HG03460 (cell line): ENCODE measurements around the gene KCNQ1.

Experiments
- ATAC-seq: cut with Tn5 transposase; IDR thresholded peaks from one replicate; pipeline ENCODE4 v1.9.1; 2021; ENCODE audit not compliant: unreplicated experiment

KCNQ1 gene

DNA sequence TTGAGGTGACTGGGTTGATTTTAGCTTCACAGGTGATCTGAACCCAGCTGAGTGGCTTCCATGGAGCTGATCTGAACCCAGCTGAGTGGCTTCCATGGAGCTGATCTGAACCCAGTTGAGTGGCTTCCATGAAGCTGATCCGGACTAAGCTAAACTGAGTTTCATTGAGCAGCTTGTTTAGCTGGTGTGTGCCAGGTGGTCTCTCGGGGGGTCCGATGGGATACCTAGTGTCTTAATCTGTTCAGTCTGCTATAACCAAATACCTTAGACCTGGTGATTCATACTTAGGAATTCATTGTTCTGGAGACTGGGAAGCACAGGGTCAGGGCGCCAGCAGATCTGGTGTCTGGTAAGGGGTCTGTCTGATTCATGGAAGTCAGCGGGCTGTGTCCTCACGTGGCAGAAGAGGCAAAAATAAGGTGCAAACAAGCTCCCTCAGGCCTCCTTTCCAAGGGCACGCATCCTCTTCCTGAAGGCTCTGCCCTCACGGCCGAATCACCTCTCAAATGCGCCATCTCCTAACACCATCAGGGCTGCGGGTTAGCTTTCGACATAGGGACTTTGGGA lies 307.5 kb downstream of the KCNQ1 start:
- no peak for ATAC-seq

DNA sequence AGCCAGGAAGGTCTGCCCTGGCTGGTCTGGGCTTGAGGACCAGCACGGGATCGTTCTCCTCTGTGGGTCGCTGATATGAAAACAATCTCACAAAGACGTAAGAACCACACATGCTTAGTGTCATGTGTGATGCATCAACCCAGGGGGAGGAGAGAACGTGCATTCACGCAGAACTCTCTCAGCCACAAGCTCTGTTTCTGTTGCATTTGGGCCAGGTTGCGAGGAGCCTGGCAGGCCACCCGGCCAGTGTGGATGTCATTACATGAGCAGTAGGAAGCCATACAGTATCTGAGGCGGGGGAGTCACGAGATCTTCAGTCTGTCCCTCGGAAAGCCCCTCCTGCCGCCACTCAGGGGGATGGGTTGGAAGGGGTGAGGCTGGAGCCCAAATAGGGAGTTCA lies 308.1 kb downstream of the KCNQ1 start:
- ATAC-seq: no peak

DNA sequence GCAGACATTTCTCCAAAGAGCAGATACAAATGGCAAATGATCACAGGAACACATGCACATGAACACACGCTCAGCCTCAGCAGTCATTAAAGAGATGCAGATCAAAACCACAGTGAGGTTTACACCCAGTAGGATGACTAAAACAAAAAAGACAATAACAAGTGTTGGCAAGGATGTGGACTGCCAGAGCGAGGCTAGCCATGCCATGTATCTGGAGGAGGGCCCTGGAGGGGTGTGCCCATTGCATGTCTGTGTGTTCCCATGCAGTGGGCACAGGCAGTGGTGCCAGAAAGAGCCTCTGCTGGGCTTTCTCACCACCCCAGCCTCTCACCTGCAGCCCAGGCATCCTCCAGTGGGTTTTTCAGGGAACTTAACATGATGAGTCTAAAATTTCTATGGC lies 309.2 kb downstream of the KCNQ1 start:
- ATAC-seq: no peak

DNA sequence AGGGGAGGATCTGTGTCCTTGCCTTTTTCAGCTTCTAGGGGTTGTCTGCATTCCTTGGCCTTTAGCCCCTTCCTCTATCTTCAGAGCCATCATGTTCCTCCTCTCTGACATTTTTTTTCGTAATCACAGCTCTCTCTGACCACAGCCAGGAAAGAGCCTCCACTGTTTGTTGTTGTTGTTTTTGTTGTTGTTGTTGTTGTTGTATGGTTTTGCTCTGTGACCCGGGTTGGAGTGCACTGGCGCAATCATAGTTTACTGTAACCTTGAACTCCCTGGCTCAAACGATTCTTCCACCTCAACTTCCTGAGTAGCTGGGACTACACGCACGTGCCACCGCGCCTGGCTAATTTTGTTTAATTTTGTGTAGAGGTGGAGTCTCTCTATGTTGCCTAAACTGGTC lies 310.3 kb downstream of the KCNQ1 start:
- no peak for ATAC-seq

DNA sequence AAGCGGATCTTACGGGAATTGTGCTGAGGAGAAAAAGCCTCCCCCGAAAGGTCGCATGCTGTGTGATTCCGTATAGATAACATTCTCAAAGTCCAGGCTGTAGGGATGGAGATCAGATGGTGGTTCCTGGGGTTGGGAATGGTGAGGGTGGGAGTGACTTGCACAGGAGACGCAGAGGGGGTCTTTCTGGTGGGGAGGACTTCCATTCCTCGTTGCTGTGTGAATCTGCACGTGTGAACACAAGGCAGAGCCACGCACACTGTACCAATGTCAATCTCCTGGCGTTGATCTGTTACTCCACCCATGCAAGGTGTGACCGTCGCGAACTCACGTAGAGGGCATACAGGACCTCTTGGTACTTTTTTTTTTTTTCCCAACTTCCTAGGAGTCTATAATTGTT lies 313.9 kb downstream of the KCNQ1 start:
- ATAC-seq: no peak

DNA sequence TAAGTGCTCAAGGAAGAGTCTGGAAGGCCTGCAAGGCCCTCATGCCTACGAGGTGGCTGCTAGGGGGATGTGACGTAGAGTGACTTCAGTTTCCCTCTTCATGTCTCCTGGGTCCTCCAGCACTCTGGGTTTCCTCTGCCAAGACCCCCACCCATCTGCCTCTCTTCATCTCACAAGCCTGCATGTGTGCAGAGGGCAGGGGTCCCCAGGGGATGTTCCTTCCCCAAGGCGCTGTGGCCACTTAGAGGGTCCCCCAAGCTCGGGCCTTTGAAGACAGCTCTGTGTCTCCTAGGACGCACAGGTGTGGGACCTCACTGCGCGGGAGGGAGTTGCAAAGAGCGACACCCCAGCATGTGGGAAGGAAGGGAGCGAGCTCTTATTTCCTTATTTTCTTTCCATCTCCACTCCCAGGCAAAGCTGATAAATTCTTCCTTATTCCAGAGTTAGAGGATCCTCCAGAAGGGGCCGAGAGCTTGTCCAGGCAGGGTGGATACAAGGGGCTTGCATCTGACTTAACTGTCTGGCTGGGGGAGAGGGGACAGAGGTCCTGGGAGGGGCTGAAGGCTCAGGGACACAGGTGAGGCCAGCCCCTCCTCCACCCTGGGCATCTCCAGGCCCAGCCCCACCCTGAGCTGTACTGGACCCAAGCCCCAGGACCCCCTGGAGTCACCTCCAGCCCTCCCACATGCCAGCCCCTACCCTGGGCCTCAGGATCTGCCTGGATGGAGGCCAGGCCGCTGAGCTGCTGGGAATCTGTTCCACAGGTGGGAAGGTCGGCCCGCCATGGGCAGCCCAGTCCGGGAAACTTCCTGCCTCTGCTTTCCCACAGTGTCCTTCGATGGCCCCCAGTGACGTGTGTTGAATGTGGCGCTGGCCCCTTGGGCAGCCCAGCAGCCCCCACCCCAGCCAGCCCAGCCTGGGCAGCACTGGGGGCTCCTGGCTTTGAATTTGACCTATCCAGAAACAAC lies 314.7 kb downstream of the KCNQ1 start:
- ATAC-seq: no peak

DNA sequence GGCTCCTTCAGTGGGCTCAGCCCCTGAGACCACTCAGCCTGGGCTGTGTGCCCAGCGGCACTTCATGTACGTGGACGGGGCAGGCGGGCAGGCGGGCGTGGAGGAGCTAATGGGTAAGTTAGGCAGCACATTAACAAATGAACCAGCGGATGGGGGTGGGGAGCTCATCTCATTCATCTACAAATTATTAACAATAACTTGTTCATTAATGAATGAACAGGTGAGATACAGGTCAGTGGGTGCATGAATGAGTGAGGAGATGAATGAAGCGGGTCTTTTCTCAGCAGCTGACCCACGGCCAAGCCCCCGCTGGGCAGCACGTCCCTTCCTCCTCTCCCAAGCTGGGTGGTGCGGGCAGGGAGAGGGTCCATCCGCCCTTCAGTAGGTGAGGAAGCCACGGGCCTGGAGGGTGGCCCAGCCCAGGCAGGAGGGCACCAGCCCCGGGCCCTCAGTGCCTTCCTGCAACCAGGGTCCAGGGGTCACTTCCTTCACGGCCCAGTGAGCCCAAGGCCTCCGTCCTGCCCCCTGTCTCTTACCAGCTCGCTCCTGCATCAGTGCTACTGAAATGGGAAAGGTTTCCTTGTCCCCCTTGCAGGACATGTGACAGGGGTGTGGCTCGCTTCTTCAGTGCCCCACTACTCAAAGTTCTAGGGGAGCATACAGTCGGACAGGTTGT lies 315.5 kb downstream of the KCNQ1 start:
- ATAC-seq: no peak

DNA sequence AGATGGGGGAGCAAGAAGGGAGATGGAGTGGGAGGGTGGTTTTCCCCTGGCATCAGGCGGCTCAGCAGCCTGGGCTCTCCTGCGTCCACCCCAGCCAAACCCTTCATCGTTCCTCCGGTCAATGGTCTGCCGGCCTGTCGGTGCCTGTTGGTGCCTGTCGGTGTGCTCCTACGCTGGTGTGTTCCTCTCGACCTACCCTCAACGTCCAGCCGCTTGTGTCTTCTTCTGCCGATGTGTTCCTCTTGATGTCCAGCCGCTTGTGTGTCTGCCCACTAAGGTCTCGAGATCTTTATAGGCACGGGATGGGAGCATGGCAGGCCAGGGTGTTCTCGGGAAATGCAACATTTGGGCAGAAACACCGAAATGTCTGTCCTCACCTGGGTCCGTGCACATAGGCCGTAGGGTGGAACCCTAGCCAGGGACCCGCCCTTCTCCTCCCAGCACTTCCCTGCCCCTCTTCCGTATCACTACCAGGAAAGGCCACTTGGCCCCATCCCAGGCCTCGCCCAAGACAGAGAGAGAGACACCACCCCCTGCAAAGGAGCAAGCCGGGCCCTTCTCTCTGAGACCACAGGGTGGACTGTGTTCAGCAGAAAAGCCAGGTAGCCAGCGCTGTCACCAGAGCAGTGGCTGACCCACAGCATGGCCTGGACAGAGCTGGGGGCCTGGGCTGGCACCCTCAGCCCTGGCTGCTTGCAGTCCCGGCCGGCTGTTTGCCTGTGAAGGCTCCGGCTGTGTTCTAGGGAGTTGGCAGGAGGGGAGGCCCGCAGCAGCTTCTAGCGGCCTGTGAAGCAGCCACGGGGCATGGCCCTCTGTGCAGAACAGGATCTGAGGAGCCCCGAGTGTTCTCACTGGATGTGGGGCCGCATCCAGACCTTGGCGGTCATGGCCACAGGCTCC lies 316.6 kb downstream of the KCNQ1 start:
- no peak for ATAC-seq

DNA sequence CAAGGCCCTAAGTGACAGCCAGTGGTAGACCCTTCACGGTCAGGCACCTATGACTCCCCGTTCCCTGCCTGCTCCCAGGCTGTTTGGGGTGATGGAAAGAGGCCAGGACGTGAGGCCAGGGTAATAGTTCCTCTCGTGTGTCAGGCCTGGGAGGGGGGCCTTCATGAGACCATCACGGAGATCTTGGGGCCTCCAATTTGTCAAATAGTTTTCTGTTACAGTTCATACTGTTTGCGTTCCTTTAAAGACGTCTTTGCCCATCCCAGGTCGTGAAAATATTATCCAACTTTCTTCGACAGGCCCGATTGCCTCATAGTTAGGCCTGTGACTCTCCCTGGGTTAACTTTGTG lies 317.2 kb downstream of the KCNQ1 start:
- no peak for ATAC-seq

DNA sequence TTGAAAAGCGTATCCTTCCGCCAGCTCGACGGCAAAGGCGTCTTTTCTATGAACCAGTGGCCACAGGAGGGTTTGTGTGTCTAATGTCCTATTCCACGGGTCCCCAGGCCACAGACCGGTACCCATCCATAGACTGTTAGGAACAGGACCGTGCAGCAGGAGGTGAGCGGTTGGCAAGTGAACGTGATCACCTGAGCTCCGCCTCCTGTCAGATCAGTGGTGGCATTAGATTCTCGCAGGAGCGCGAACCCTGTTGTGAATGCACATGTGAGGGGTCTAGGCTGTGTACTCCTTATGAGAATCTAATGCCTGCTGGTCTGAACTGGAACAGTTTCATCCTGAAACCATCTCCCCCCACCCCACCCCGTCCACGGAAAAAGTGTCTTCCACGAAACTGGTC lies 317.6 kb downstream of the KCNQ1 start:
- no peak for ATAC-seq

DNA sequence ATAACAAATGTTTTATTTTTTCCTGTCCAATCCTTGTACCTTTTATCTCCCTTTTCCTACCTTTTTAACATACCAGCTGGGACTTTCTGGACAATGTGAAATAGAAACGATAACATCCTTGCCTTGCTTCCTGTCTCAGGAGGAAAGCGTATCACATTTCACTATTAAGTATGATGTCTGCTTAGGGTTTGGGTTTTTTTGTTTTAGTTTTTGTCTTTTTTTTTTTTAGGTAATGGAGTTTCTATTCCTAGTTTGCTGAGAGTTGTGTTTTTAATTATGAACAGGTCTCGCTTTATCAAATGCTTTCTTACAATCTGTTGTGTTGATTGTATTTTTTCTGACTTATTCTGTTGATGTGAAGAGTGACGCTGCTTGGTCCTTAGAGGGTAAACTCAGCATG lies 319.2 kb downstream of the KCNQ1 start:
- ATAC-seq: no peak

DNA sequence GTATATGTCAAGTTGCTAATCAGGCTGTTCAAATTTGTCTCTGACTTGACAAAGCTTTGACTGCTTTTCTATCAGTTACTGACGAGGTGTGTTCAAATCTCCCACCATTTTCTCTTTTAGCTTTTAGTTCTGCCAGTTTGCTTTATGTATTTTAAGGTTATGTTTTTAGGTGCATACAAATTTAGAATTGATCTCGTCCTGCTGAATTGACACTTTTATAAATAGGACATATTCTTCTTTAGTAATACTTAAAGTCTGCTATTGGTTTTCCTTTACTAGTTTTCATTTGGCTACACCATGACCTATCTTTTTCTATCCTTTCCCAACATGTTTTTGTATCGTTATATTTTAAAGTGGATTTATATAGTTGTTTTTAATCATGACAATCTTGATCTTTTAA lies 320.7 kb downstream of the KCNQ1 start:
- ATAC-seq: no peak

DNA sequence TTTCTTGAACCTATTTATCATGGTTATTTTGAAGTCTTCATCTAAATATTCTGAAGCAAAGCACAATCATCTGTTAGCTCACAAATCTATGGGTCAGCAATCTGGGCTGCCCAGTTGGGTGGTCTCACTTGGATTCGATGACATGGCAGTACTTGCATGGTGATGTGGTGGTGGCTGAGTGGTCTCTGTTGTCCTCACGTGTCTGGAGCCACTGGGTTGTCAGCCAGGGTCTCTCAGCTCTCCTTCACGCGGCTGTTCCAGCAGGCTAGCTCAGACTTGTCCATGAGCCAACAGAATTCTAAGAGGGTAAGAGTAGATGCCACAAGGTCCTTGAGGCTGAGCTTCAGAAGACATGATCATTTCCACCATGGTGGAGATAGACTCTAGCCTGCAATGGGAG lies 321.4 kb downstream of the KCNQ1 start:
- ATAC-seq: no peak

DNA sequence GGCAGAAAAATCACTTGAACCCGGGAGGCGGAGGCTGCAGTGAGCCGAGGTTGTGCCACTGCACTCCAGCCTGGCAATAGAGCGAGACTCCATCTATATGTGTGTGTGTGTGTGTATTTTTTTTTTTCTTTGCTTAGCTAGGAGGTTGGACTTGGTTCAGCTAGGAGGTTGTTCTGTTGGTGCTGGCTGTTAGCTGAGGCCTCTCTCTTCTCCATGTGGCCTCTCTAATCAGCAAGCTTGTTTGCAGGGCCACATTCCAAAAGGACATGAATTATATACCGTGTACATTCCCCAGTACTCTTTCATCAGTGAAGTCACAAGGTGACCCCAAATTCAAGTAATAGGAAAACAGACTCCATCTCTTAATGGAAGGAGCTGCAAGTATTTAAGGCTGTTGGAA lies 322.3 kb downstream of the KCNQ1 start:
- no peak for ATAC-seq

DNA sequence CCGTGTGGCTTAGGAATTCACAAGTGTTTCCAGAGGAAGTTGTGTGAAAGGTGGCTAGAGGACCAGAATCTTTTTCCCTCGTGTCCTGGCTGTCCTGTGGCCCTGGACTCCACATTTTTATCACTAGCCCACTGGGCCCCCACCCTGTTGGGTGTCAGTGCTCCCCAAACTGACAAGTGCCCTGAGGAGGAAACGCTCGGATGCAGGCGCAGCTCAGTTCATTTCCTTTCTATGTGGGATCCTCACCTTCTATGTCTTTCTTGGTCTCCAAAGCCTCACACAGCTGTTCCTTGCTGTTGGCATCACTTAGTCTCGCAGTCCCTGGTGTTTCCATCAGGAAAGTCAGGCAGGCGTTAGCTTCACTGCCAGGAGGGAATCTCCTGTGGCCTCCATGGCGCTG lies 323.0 kb downstream of the KCNQ1 start:
- ATAC-seq: no peak

DNA sequence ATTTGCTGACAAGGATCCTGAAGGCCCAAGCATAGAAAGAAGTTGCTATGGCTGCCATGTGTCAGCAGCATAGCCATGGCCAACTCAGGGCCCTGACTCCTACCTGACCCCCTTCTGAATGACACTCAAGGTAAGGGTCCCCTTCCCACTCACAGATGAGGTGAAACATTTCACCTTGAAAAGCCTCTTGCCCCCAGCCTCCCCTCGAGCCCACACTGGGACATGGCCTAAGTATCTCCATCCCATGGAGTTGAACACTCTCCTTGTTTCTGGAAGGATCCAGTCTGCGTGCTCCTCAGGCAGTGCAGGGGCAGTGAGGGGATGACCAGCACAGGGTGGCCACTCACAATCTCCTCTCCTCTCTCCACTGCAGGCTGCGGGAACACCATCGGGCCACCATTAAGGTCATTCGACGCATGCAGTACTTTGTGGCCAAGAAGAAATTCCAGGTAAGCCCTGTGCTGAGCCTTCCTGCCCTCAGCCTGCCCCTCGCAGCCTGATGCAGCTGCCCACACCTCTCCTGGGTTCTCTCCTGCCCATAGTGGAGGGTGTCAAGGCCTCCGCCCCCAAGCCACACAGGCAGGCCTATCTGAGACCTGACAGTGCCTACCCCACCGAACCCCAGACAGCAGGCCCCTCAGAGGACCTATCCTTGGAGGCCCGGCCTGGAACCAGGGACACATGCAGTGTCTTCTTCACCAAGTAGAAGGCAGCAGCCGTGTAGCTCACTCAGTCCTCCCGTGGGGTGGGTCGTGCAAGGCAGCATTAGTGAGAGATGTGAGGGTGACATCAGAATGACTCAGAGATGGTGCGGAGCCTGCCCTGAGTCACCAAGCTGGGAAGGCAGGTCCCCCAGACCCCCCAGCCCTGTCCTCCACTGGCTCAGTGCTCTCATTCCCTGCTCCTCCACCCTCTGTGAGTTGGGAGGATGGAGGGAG lies 323.9 kb downstream of the KCNQ1 start:
- ATAC-seq: no peak

DNA sequence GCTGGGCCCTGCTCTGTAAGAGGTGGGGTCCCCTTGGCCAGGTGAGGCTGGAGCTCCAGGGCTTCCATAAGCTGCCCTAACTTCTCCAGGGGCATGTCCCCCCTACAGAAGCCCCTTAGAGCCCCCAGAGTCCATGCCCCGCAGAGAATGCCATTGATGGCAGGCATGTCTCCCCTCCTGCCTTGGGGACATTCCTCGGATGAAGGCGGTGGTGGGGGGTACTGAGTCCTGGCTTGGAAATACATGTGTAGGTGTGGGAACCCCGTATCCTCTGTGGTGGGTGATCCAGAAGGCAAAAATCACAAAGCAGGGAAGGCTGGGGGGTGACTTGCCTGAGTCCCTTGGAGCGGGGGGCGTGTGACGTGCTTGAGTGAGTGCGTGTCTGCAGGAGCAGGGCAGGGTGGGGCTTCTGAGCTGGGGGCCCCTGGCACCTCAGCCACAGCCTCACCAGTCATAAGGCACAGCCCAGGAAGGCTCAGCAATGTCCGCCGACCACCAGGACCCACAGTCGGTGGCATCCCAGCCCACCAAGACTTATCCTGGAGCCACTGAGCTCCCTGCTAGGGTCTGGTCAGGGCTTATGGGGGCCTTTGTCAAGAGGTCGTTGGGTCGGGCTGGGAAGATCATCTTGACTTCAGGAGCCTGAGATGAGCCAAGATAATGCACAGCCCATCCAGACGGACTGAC lies 324.7 kb downstream of the KCNQ1 start:
- no peak for ATAC-seq

DNA sequence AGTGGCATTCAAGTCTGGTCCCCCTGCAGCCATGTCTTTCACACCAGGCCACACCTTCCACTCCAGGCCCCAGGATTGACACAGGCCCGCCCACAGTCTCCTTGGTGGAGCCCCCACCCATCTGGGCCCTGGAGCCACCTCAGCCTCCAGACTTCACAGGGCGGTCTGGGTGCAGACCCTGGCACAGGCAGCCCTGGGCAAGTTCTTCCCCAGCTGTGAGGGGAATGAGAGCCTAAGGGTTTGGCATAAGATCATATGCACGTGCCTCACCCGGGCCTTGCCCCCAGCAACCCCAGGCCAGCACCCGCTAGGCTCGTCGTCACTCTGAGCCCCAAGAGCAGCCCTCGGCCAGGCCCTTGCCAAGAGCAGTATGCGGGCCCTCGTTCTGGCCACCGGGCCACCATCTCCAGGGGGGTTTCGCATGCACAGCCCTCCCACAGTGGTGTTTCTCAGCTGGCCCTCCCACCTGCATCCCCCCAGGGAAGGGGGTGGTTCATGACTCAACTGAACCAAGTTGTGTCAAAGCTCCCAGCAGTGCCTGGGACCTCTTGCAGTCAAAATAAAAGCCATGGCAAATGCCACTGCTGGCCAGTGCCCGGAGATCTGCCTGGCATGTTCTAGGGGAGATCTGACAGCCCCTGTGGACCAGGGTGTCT lies 325.4 kb downstream of the KCNQ1 start:
- ATAC-seq: no peak

DNA sequence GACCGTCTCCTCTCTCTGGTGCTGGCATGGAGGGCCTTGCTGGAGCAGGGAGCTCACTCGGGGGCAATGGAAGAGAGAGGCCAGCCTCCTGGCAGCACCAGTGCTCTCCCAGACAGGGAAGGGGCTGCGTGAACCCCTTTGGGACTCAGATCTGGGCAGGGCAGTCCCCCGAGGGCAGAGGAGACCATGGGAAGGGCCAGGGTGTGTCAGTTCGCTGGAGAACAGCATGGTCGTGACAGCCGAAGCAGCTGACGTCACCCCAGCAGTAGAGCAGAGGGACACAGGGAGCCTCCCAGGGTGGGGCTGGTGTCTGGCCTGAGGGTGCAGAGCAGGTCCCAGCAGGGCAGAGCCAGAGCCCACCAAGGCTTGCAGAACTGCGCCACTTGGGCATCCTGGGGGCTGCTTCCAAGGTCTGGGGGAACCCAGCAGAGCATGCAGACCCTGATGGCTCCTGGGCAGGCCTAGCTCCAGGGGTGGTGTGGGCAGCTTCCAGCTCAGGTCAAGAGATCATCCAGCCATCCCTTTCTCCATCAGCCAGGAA lies 326.0 kb downstream of the KCNQ1 start:
- ATAC-seq: no peak
